HepG2 (cell line): ENCODE data around the gene KRTAP5-9. TPM values are rescaled to one million over a fixed set of nuclear protein-coding genes. Genes with fewer than 3 reads are reported as not detected.
"Not testable (repeated sequence)": the region's sequence is repeated elsewhere in the genome, so short reads cannot be mapped to it uniquely, and the experiment has no call there.

Source experiments
- ATAC-seq: fragments of 200-7000 bp; cut with Tn5 transposase; 3 replicates; pipeline ENCODE4 v1.9.1; 2020; ENCODE audit warnings: mild to moderate bottlenecking, moderate library complexity
- BruUV-seq: library from RNA; stranded (reverse); fragments of 400-500 nt; replicated peaks from 2 replicates; lab custom pipeline; 2021; lab: Mats Ljungman, UMichigan
- CTCF ChIA-PET: fragments of 300-600 bp; formaldehyde crosslinking; extraction: SDS; loops from one replicate; lab custom pipeline; 2021; ENCODE audit warnings: low total read pairs, inconsistent platforms, low intra/inter-chr PET ratio; lab: Yijun Ruan, JAX
- POLR2A ChIA-PET: fragments of 350-600 bp; sonication (Branson Sonifier 250); formaldehyde crosslinking; loops from one replicate; lab custom pipeline; 2020; ENCODE audit warnings: antibody characterized with exemption, inconsistent platforms; lab: Yijun Ruan, JAX
- DNase-seq: peaks from one replicate; pipeline ENCODE4 v3.0.0-alpha.2; 2015; ENCODE audit warnings: low spot score
- FAIRE-seq: peaks from 3 replicates; lab custom pipeline; 2011; peaks lifted over from hg19 to GRCh38; lab: Jason Lieb, UNC
- H2AFZ ChIP-seq: one replicate; pipeline ENCODE4 v1.6.1; 2011; ENCODE audit warnings: low read length, inconsistent platforms
- H3K27ac ChIP-seq: fragments of 300-600 bp; 3 replicates; pipeline ENCODE4 v1.8.0; 2011; ENCODE audit warnings: mixed run types, mild to moderate bottlenecking, mixed read lengths, low read length, inconsistent platforms; ENCODE audit not compliant: insufficient read depth; ENCODE audit errors: extremely low read length
- H3K27me3 ChIP-seq, 2 experiments: fragments of 200-600 bp in 1 of 2; 2 replicates in 1 of 2; 3 replicates in 1 of 2; pipeline versions ENCODE4 v1.6.0 to v1.8.0; 2011; ENCODE audit warnings: low read length in 2 of 2, mild to moderate bottlenecking in 2 of 2, moderate library complexity in 2 of 2, inconsistent platforms in 1 of 2; ENCODE audit not compliant: insufficient read depth in 2 of 2, control insufficient read depth in 1 of 2
- H3K36me3 ChIP-seq, 2 experiments: fragments of 200-600 bp in 1 of 2; replicated peaks in 1 of 2; 2 replicates in 1 of 2; 3 replicates in 1 of 2; pipeline versions ENCODE4 v1.5.1 to v1.8.0; 2011; ENCODE audit warnings: low read length in 2 of 2, inconsistent platforms in 1 of 2; ENCODE audit not compliant: insufficient read depth in 2 of 2, control insufficient read depth in 1 of 2
- H3K4me1 ChIP-seq: 2 replicates; pipeline ENCODE4 v1.5.1; 2012; ENCODE audit warnings: low read length, inconsistent platforms; ENCODE audit not compliant: insufficient read depth
- H3K4me2 ChIP-seq: 2 replicates; pipeline ENCODE4 v1.6.0; 2011; ENCODE audit warnings: low read depth, low read length, inconsistent platforms
- H3K4me3 ChIP-seq, 3 experiments: fragments of 200-600 bp in 1 of 3; sonication (generic), shearing (Covaris generic) in 1 of 3; replicated peaks in 1 of 3; 2 replicates each; pipeline ENCODE4 v1.5.1; 2011 to 2016; ENCODE audit warnings: low read length in 3 of 3, inconsistent platforms in 2 of 3, low read depth in 2 of 3, mild to moderate bottlenecking in 2 of 3, control low read depth in 1 of 3, mixed read lengths in 1 of 3; ENCODE audit not compliant: insufficient read depth in 1 of 3
- H3K79me2 ChIP-seq: one replicate; pipeline ENCODE4 v1.6.1; 2011; ENCODE audit warnings: low read length, inconsistent platforms; ENCODE audit not compliant: insufficient read depth
- H3K9ac ChIP-seq: 2 replicates; pipeline ENCODE4 v1.6.0; 2011; ENCODE audit warnings: mild to moderate bottlenecking, low read depth, low read length, inconsistent platforms; ENCODE audit not compliant: insufficient read depth
- H3K9me3 ChIP-seq: 2 replicates; pipeline ENCODE4 v1.5.1; 2012; ENCODE audit warnings: mild to moderate bottlenecking, low read length
- H4K20me1 ChIP-seq: 2 replicates; pipeline ENCODE4 v1.6.0; 2011; ENCODE audit warnings: inconsistent platforms, mild to moderate bottlenecking, low read length, moderate library complexity; ENCODE audit not compliant: insufficient read depth
- ARNTL ChIP-seq: sonication (generic); formaldehyde crosslinking; IDR thresholded peaks from 2 replicates; pipeline ENCODE4 v1.4.0; 2020; ENCODE audit warnings: mild to moderate bottlenecking, missing genetic modification reagents
- GATAD2A ChIP-seq: IDR thresholded peaks from 2 replicates; pipeline ENCODE4 v1.6.1; 2016
- NR2F6 ChIP-seq, 2 experiments: IDR thresholded peaks; 2 replicates each; pipeline ENCODE4 v1.6.1; 2016; ENCODE audit warnings: antibody characterized with exemption in 1 of 2, mild to moderate bottlenecking in 1 of 2
- PAXIP1 ChIP-seq: sonication (generic); formaldehyde crosslinking; conservative IDR thresholded peaks from 2 replicates; pipeline ENCODE4 v1.4.0; 2020; ENCODE audit warnings: mild to moderate bottlenecking, missing genetic modification reagents, moderate library complexity
- PITX1 ChIP-seq: sonication (generic); formaldehyde crosslinking; IDR thresholded peaks from 2 replicates; pipeline ENCODE4 v1.5.1; 2020; ENCODE audit warnings: mild to moderate bottlenecking, missing genetic modification reagents
- SALL1 ChIP-seq: sonication (generic); formaldehyde crosslinking; IDR thresholded peaks from 2 replicates; pipeline ENCODE4 v1.8.0; 2022; ENCODE audit warnings: mild to moderate bottlenecking, missing genetic modification reagents
- TBX2 ChIP-seq: sonication (generic); formaldehyde crosslinking; IDR thresholded peaks from 2 replicates; pipeline ENCODE4 v1.5.0; 2020; ENCODE audit warnings: missing genetic modification reagents, mild to moderate bottlenecking, borderline replicate concordance
- ZBTB43 ChIP-seq: sonication (generic); formaldehyde crosslinking; conservative IDR thresholded peaks from 2 replicates; pipeline ENCODE4 v1.4.0; 2020; ENCODE audit warnings: missing genetic modification reagents
- ZNF142 ChIP-seq: sonication (generic); formaldehyde crosslinking; IDR thresholded peaks from 2 replicates; pipeline ENCODE4 v1.4.0; 2020; ENCODE audit warnings: missing genetic modification reagents
- ZNF331 ChIP-seq: sonication (generic); formaldehyde crosslinking; IDR thresholded peaks from 2 replicates; pipeline ENCODE4 v1.4.0; 2020; ENCODE audit warnings: missing genetic modification reagents
- ZNF501 ChIP-seq: sonication (generic); formaldehyde crosslinking; IDR thresholded peaks from 2 replicates; pipeline ENCODE4 v1.5.1; 2020; ENCODE audit warnings: mild to moderate bottlenecking, moderate library complexity, missing genetic modification reagents
- WGBS: methylation state at CpG from one replicate; pipeline ENCODE4 v1.1.6; 2017; ENCODE audit warnings: low lambda C conversion rate; 5-methylcytosine and 5-hydroxymethylcytosine counted together
- in situ Hi-C: cut with HindIII; loops from 2 replicates; pipeline ENCODE4 v1.10.0; 2017; ENCODE audit warnings: low pct_unique_long_range_greater_than_20kb; ENCODE audit not compliant: extremely low pct_ligation_motif_present
- intact Hi-C: fragments of 100-400 bp; cut with micrococcal nuclease; formaldehyde crosslinking; loops from one replicate; pipeline ENCODE4 v1.10.0; 2022; ENCODE audit not compliant: unreplicated experiment
- polyA plus RNA-seq, 8 experiments: library from polyadenylated mRNA; depleted of rRNA in 3 of 8; stranded (reverse) in 7 of 8; unstranded in 1 of 8; fragments of >200 nt; fragmentation: Illumina TruSeq in 4 of 8; extraction: Trizol in 4 of 8; gene quantifications; 2 replicates each; pipeline versions ENCODE4 v1.2.1 to v1.2.3, GENCODE V29; 2011 to 2016; ENCODE audit warnings: low read depth in 4 of 8, missing spikeins in 1 of 8, mixed read lengths in 1 of 8; ENCODE audit not compliant: insufficient read depth in 1 of 8
- total RNA-seq, 5 experiments: library from RNA; depleted of rRNA; stranded (reverse); fragments of >200 nt; fragmentation: Illumina TruSeq; extraction: Trizol; gene quantifications; 2 replicates each; pipeline ENCODE4 v1.2.3, GENCODE V29; 2016; ENCODE audit warnings: low read depth in 1 of 5

The KRTAP5-9 gene
- total and polyA plus RNA-seq, 2 of the 13 experiments (the other 11 are each of a cell fraction or from before 2014, with no cell fraction given), result 0.09 TPM; not detected in 1

- CTCF ChIA-PET, intact Hi-C loops, BruUV-seq, ATAC-seq, in situ Hi-C loops, H3K36me3 ChIP-seq, H3K9me3 ChIP-seq, H3K27me3 ChIP-seq, H4K20me1 ChIP-seq, H3K79me2 ChIP-seq: not testable (repeated sequence)
- peak overlapping the region; percentile 71 for H3K4me2 ChIP-seq
- H3K4me3 ChIP-seq, result peak overlapping the region in 2 of 3 experiments; percentile 27 to 43; a peak in 4 of 6 replicates
- peak overlapping the region; percentile 54 for H2AFZ ChIP-seq
- peak; percentile 39 for DNase-seq
- peak overlapping the region; percentile 49 for H3K9ac ChIP-seq
- FAIRE-seq, result peak; percentile 32
- peaks cover 93% of the 10 kb centered on the region for H3K4me1 ChIP-seq
- POLR2A ChIA-PET, result interaction anchor here (1.0 to 1.6 kb wide), 5 partner anchors 8 to 87 kb away, joined by 3 to 7 read pairs (median 5); partner anchors contain the start of genes DHCR7 and KRTAP5-9
- H3K27ac ChIP-seq, result peak overlapping the region; percentile 93
- 2% methylated on average over 17 of the region's 17 CpGs for WGBS
- TF ChIP-seq ZBTB43 (CRISPR knock-in tag), result peak; percentile 58; the same call in 1 of the 2 replicates
- peak; percentile 80; the same call in 1 of the 2 replicates for TF ChIP-seq ARNTL
- peak; percentile 65 for TF ChIP-seq ZNF501 (CRISPR knock-in tag)
- TF ChIP-seq TBX2 (CRISPR knock-in tag), result peak; percentile 49; the same call in 1 of the 2 replicates
- TF ChIP-seq PAXIP1 (CRISPR knock-in tag), result peak; percentile 81
- TF ChIP-seq NR2F6 (IDR thresholded peaks at IDR 0.05), result peak; percentile 37; the same call in 1 of the 2 replicates
- peak; percentile 77 for TF ChIP-seq NR2F6 (CRISPR knock-in tag; IDR thresholded peaks at IDR 0.05)
- peak; percentile 72 for TF ChIP-seq PITX1 (CRISPR knock-in tag)
- 0 out of 2 replicates have a peak, but pooled peaks have one; percentile 17 for TF ChIP-seq ZNF331
- TF ChIP-seq SALL1 (CRISPR knock-in tag), result peak; percentile 47
- peak; percentile 76 for TF ChIP-seq ZNF142 (CRISPR knock-in tag)
- TF ChIP-seq GATAD2A (CRISPR knock-in tag), result peak; percentile 29
Measured at GRCh38 chr11:71534711-71535608, 13.3 kb upstream of the KRTAP5-9 start.
